WTC11 (cell line): ENCODE measurements around the gene ARHGAP42. TPM values are rescaled to one million over a fixed set of nuclear protein-coding genes. Genes with fewer than 3 reads are reported as not detected.

Experiments
- ATAC-seq: fragments of 200-7000 bp; cut with Tn5 transposase; 2 replicates; pipeline ENCODE4 v1.10.0; 2021; ENCODE audit warnings: mild to moderate bottlenecking, moderate library complexity
- CTCF ChIA-PET: fragments of 300-600 bp; sonication (Branson Sonifier 250); formaldehyde crosslinking; loops from one replicate; lab custom pipeline; 2021; ENCODE audit warnings: antibody characterized with exemption; lab: Charles Lee
- POLR2A ChIA-PET: fragments of 350-600 bp; sonication (Branson Sonifier 250); formaldehyde crosslinking; loops from one replicate; lab custom pipeline; 2021; ENCODE audit warnings: antibody characterized with exemption; lab: Charles Lee
- DNase-seq: peaks from one replicate; pipeline ENCODE4 v3.0.0; 2021; ENCODE audit warnings: low spot score
- H3K27ac Mint-ChIP-seq: 2 replicates; pipeline ENCODE4 v1.8.0; 2021; ENCODE audit warnings: mixed read lengths
- H3K27me3 Mint-ChIP-seq: 2 replicates; pipeline ENCODE4 v1.8.0; 2021; ENCODE audit warnings: low read depth, mild to moderate bottlenecking, moderate library complexity, mixed read lengths
- H3K36me3 Mint-ChIP-seq: 2 replicates; pipeline ENCODE4 v1.8.0; 2021; ENCODE audit warnings: mixed read lengths
- H3K4me1 Mint-ChIP-seq: 2 replicates; pipeline ENCODE4 v1.8.0; 2022; ENCODE audit warnings: mixed read lengths
- H3K4me3 Mint-ChIP-seq: 2 replicates; pipeline ENCODE4 v1.8.0; 2021; ENCODE audit warnings: mild to moderate bottlenecking, moderate library complexity, mixed read lengths
- H3K9me3 Mint-ChIP-seq: 2 replicates; pipeline ENCODE4 v1.8.0; 2021; ENCODE audit warnings: mixed read lengths
- CTCF ChIP-seq: fragments of 200-600 bp; IDR thresholded peaks from 2 replicates; pipeline ENCODE4 v1.8.0; 2022; ENCODE audit warnings: antibody characterized with exemption
- ELF4 ChIP-seq: sonication (generic); formaldehyde crosslinking; IDR thresholded peaks from 2 replicates; pipeline ENCODE4 v1.8.1; 2022; ENCODE audit warnings: low read depth, mild to moderate bottlenecking, moderate library complexity, missing genetic modification reagents
- GRHL2 ChIP-seq: fragments of 250-450 bp; sonication (Bioruptor Pico); IDR thresholded peaks from 2 replicates; pipeline ENCODE4 v1.8.0; 2022; ENCODE audit warnings: mild to moderate bottlenecking, moderate library complexity; ENCODE audit not compliant: insufficient replicate concordance, severe bottlenecking
- MAX ChIP-seq: sonication (generic); formaldehyde crosslinking; IDR thresholded peaks from 2 replicates; pipeline ENCODE4 v1.8.0; 2022; ENCODE audit warnings: mild to moderate bottlenecking, missing genetic modification reagents
- MXD4 ChIP-seq: fragments of 250-450 bp; sonication (Bioruptor Pico); IDR thresholded peaks from 2 replicates; pipeline ENCODE4 v1.8.0; 2021; ENCODE audit warnings: mild to moderate bottlenecking, moderate library complexity, borderline replicate concordance
- NFYB ChIP-seq: sonication (generic); formaldehyde crosslinking; conservative IDR thresholded peaks from 2 replicates; pipeline ENCODE4 v1.8.0; 2022; ENCODE audit warnings: low read depth, missing genetic modification reagents
- NR1H2 ChIP-seq: sonication (generic); formaldehyde crosslinking; IDR thresholded peaks from 2 replicates; pipeline ENCODE4 v1.9.0; 2021; ENCODE audit warnings: mild to moderate bottlenecking, moderate library complexity, missing genetic modification reagents
- RORB ChIP-seq: fragments of 250-450 bp; sonication (Bioruptor Pico); IDR thresholded peaks from 2 replicates; pipeline ENCODE4 v1.9.0; 2021; ENCODE audit warnings: mild to moderate bottlenecking
- SMAD3 ChIP-seq: sonication (generic); formaldehyde crosslinking; IDR thresholded peaks from 2 replicates; pipeline ENCODE4 v1.8.0; 2022; ENCODE audit warnings: missing genetic modification reagents, mild to moderate bottlenecking, borderline replicate concordance
- STAT6 ChIP-seq: sonication (generic); formaldehyde crosslinking; conservative IDR thresholded peaks from 2 replicates; pipeline ENCODE4 v1.8.1; 2023; ENCODE audit warnings: mild to moderate bottlenecking, low read depth, missing genetic modification reagents, moderate library complexity
- TEAD4 ChIP-seq: sonication (generic); formaldehyde crosslinking; IDR thresholded peaks from 2 replicates; pipeline ENCODE4 v1.8.0; 2022; ENCODE audit warnings: mild to moderate bottlenecking, missing genetic modification reagents
- TP53 ChIP-seq: sonication (generic); formaldehyde crosslinking; IDR thresholded peaks from 2 replicates; pipeline ENCODE4 v1.8.1; 2023; ENCODE audit warnings: mild to moderate bottlenecking, missing genetic modification reagents
- ZBTB21 ChIP-seq: sonication (generic); formaldehyde crosslinking; IDR thresholded peaks from 2 replicates; pipeline ENCODE4 v1.8.1; 2023; ENCODE audit warnings: mild to moderate bottlenecking, missing genetic modification reagents, borderline replicate concordance
- ZNF281 ChIP-seq: sonication (generic); formaldehyde crosslinking; IDR thresholded peaks from 2 replicates; pipeline ENCODE4 v1.8.0; 2023; ENCODE audit warnings: mild to moderate bottlenecking, missing genetic modification reagents
- ZNF416 ChIP-seq: fragments of 250-450 bp; sonication (Bioruptor Pico); IDR thresholded peaks from 2 replicates; pipeline ENCODE4 v1.9.0; 2021; ENCODE audit warnings: mild to moderate bottlenecking, inconsistent platforms
- ZNF532 ChIP-seq: fragments of 250-450 bp; sonication (Bioruptor Pico); IDR thresholded peaks from 2 replicates; pipeline ENCODE4 v1.9.0; 2021; ENCODE audit warnings: mild to moderate bottlenecking, borderline replicate concordance
- total RNA-seq: library from RNA; stranded (reverse); gene quantifications from 3 replicates; pipeline ENCODE4 v1.2.3, GENCODE V29; 2021

Gene ARHGAP42
- total RNA-seq, 1 experiment from 2014 or later, result 32.5 TPM

DNA sequence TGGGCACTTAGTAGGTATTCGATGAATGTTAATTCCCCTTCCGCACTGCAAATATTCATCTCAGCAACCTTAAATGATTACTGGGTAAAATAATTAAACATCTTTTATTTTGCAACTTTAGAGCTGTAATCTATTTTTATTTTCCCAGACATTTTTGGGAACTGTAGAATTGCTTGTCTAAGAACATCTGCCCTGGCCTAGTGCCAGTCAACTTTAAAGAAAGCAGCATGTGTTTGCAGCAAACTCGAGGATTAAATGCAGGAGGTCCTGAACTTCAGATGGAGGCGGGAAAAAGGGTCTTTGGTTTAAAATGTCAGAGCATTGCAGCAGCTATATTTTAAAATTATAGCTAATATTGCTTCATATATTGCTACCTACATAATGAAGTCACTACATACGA lies 252.5 kb downstream of the ARHGAP42 start:
- ChIA-PET POLR2A (interaction anchor here (0.5 kb wide), 1 partner anchor 386 kb away, joined by 3 read pairs; no protein-coding TSS in a partner anchor), CTCF (interaction anchor here (1.1 to 1.7 kb wide), 2 partner anchors 9 to 363 kb away, joined by 3 to 5 read pairs; no protein-coding TSS in a partner anchor)
- Mint-ChIP-seq H3K4me3 (no peak overlapping the region), H3K4me1 (peaks cover 14% of the 10 kb centered on the region), H3K27me3 (no peaks in the 10 kb centered on the region), H3K36me3 (no peaks in the 10 kb centered on the region), H3K9me3 (no peaks in the 10 kb centered on the region), H3K27ac (no peak overlapping the region)
- no peak for DNase-seq
- no peak for TF ChIP-seq ELF4 (CRISPR knock-in tag)
- TF ChIP-seq ZNF416, result no peak
- TF ChIP-seq ZBTB21 (CRISPR knock-in tag), result no peak
- TF ChIP-seq NFYB, result no peak
- TF ChIP-seq STAT6, result no peak
- no peak for TF ChIP-seq MAX
- TF ChIP-seq ZNF532 (CRISPR knock-in tag), result no peak
- no peak for TF ChIP-seq TP53 (CRISPR knock-in tag)
- TF ChIP-seq ZNF281, result no peak
- TF ChIP-seq TEAD4 (CRISPR knock-in tag), result no peak
- no peak for TF ChIP-seq NR1H2 (CRISPR knock-in tag)
- TF ChIP-seq SMAD3 (CRISPR knock-in tag), result no peak
- no peak for TF ChIP-seq RORB (CRISPR knock-in tag)
- no peak for TF ChIP-seq CTCF
- no peak for TF ChIP-seq GRHL2 (CRISPR knock-in tag)
- no peak for TF ChIP-seq MXD4 (CRISPR knock-in tag)
- ATAC-seq, result no peak
